Lower leg skin (tissue), 4 donors: ENCODE results near the gene EVL. TPM values are rescaled to one million over a fixed set of nuclear protein-coding genes. Genes with fewer than 3 reads are reported as not detected.
"Not testable (repeated sequence)": the region's sequence is repeated elsewhere in the genome, so short reads cannot be mapped to it uniquely, and the experiment has no call there.

ENCODE experiments used
- DNase-seq, 2 donors: peaks; one replicate each; pipeline ENCODE4 v3.0.0-alpha.2; 2019; ENCODE audit warnings: low spot score in 2 of 2
- H3K4me3 ChIP-seq: fragments of 200-600 bp; sonication (generic); 2 replicates; pipeline ENCODE4 v1.5.1; 2017; ENCODE audit warnings: mild to moderate bottlenecking, low read depth; ENCODE audit not compliant: poor library complexity, severe bottlenecking
- POLR2A ChIP-seq, 2 donors: fragments of 450-650 bp; IDR thresholded peaks; one replicate each; pipeline ENCODE4 v1.6.1; 2016 to 2017; ENCODE audit warnings: antibody characterized with exemption in 2 of 2, mild to moderate bottlenecking in 1 of 2, moderate library complexity in 1 of 2
- WGBS, 2 donors: methylation state at CpG; one replicate each; pipeline ENCODE4 v1.1.5; 2018; 5-methylcytosine and 5-hydroxymethylcytosine counted together
- intact Hi-C: fragments of 100-400 bp; cut with DNase I; formaldehyde crosslinking; loops from one replicate; pipeline ENCODE4 v1.15.0; 2023; ENCODE audit warnings: low total_unique reads
- total RNA-seq, 4 donors: library from RNA; depleted of rRNA; stranded (reverse); fragments of >200 nt; gene quantifications; one replicate each; pipeline ENCODE4 v1.1.0, GENCODE V29; 2016
- TF ChIP-seq, protein P1 (sequence below), 3 donors: fragments of 450-650 bp; IDR thresholded peaks; one replicate each; pipeline ENCODE4 v1.5.1; 2016; ENCODE audit warnings: antibody characterized with exemption in 3 of 3, mild to moderate bottlenecking in 3 of 3, moderate library complexity in 2 of 3

EVL gene
- total RNA-seq, 4 donors from 2014 or later, result 26.4 to 51.4 (median 40.9) TPM

DNA sequence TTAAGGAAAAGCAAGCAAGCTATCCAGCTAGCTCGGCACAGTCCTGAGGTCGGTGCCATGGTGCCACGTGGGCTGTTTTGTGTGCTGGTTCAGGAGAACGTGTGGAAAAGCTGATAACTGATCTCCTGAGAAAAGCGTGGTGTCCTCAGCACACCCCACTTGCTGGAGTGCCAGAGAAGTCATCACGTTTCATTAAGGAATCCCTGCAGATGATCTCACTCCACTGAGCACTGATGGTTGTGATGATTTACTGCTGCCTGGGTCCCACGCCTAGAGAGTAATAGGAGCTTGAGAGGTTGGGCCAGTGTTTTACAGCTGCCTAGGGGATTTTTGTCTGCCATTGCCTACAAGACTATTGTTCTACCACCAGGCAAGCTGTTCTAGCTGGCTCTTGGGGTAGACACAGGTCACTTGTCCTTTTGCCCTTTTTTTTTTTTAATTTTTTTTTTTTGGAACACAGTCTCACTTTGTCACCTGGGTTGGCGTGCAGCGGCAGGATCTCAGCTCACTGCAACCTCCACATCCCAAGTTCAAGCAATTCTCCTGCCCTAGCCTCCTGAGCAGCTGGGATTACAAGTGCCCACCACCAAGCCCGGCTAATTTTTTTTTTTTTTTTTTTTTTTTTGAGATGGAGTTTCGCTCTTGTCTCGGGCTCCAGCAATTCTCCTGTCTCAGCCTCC lies 42.3 kb upstream of the EVL start:
- no peak overlapping the region for H3K4me3 ChIP-seq
- TF ChIP-seq, protein P1, sequence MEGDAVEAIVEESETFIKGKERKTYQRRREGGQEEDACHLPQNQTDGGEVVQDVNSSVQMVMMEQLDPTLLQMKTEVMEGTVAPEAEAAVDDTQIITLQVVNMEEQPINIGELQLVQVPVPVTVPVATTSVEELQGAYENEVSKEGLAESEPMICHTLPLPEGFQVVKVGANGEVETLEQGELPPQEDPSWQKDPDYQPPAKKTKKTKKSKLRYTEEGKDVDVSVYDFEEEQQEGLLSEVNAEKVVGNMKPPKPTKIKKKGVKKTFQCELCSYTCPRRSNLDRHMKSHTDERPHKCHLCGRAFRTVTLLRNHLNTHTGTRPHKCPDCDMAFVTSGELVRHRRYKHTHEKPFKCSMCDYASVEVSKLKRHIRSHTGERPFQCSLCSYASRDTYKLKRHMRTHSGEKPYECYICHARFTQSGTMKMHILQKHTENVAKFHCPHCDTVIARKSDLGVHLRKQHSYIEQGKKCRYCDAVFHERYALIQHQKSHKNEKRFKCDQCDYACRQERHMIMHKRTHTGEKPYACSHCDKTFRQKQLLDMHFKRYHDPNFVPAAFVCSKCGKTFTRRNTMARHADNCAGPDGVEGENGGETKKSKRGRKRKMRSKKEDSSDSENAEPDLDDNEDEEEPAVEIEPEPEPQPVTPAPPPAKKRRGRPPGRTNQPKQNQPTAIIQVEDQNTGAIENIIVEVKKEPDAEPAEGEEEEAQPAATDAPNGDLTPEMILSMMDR (IDR thresholded peaks at IDR 0.05), result no peak
- no peak for TF ChIP-seq POLR2A (IDR thresholded peaks at IDR 0.05)
- 67 to 69% methylated on average over 12 of the region's 12 CpGs for WGBS, 2 donors
- intact Hi-C loops, result no loop called here
- DNase-seq, result peak in 1 of 2 donors; percentile 24

DNA sequence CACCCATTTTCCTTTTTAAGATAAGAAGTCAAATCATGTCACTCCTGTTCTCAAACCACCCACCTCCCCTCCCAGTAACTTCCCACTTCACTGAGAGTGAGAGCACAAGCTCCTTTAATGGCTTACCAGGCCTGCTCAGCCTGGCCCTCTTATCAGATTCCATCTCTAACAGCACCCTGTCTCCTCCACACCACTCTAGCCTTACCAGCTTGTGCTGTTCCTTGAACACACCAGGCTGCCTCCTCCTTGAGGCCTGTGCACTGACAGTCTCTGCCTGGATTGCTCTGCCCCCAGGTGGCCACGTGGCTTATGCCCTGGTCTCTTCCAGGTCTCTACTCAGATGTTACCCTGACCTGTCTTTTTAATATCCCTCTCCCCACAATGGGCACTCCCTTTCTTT lies 40.1 kb upstream of the EVL start:
- WGBS, 2 donors, result 25 to 46% methylated on average over 1 of the region's 1 CpG
- no peak for DNase-seq
- intact Hi-C loops, result no loop called here
- no peak for TF ChIP-seq POLR2A (IDR thresholded peaks at IDR 0.05)
- TF ChIP-seq, protein P1 (IDR thresholded peaks at IDR 0.05), result no peak
- no peak overlapping the region for H3K4me3 ChIP-seq

DNA sequence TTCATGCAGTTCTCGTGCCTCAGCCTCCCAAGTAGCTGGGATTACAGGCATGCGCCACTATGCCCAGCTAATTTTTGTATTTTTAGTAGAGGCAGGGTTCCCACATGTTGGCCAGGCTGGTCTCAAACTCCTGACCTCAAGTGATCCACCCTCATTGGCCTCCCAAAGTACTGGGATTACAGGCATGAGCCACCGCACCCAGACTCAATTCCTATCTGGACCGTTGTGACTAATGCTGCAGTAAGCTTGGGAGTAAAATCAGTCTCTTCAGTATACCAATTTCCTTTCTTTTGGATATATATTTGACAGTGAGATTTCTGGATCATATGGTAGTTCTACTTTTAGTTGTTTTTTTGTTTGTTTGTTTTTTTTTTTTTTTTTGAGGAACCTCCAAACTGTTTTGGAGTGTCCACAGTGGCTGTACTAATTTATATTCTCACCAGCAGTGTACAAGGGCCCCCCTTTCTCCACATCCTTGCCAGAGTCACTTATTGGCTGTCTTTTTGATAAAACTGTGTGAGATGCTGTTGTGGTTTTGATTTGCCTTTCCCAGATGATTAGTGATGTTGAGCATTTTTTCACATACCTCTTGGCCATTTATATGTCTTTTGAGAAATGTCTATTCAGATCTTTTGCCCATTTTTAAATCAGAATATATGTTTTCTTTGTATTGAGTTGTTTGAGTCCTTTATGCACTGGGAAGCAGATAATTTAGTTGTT lies 37.3 kb upstream of the EVL start:
- TF ChIP-seq POLR2A (IDR thresholded peaks at IDR 0.05), result no peak
- TF ChIP-seq, protein P1 (IDR thresholded peaks at IDR 0.05), result no peak
- intact Hi-C loops, result no loop called here
- WGBS, 2 donors, result 98% methylated on average over 4 of the region's 4 CpGs

DNA sequence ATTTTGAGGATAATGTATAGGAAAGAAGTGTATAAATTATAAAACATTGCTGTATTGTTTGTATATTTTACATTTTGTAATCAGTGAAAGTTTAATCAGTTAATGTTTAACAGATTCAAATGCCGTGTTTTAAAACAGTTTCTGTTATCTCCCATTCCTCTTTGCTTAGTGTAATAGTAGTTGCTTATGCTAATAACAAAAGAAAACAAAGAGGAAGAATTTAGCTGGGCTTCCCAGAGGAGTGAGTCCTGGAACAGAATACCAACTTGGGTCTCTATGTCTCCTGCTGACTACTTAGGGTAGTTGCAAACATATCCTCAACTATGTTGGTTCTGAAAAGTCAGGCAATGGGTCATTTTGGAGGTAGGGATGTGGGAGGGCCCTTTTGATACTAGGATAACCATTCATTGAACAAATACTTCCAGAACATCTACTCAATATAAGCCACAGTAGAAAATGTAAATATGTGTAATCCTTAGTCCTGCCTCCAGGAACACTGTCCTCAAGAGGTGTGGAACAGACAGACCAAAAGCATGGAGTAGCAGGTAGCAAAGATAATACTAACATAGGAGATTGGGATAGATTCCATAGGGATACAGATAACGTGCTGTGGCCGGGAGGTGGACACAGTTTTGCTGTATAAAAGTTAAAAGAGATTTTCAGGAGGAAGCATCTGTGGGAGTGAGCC lies 36.1 kb upstream of the EVL start:
- no peak overlapping the region for H3K4me3 ChIP-seq
- WGBS, 2 donors, result 89 to 90% methylated on average over 3 of the region's 3 CpGs
- TF ChIP-seq POLR2A (IDR thresholded peaks at IDR 0.05), result no peak
- TF ChIP-seq, protein P1 (IDR thresholded peaks at IDR 0.05), result no peak
- intact Hi-C loops, result no loop called here
- no peak for DNase-seq

More for the DNA sequence above, 37.3 kb upstream of the EVL start:
- H3K4me3 ChIP-seq, result no peak overlapping the region
- DNase-seq, result no peak

DNA sequence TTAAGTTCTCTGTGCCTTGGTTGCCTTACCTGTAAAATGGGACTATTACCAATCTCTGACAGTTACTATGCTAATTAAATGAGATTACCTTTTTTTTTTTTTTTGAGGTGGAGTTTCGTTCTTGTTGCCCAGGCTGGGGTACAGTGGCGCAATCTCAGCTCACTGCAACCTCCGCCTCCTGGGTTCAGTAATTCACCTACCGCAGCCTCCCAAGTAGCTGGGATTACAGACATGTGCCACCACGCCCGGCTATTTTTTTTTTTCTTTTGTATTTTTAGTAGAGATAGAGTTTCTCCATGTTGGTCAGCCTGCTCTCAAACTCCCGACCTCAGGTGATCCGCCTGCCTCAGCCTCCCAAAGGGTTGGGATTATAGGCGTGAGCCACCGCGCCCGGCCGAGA lies 35.2 kb upstream of the EVL start:
- 64 to 71% methylated on average over 13 of the region's 13 CpGs for WGBS, 2 donors
- H3K4me3 ChIP-seq, DNase-seq, intact Hi-C loops: not testable (repeated sequence)
